C4-2B (cell line): ENCODE results near the gene GPRIN1.

Experiments
- CTCF ChIP-seq: fragments of 450-650 bp; conservative IDR thresholded peaks from 2 replicates; pipeline ENCODE4 v1.5.1; 2017; ENCODE audit warnings: mild to moderate bottlenecking
- ZFX ChIP-seq: fragments of 450-650 bp; IDR thresholded peaks from 2 replicates; pipeline ENCODE4 v1.6.1; 2017

DNA sequence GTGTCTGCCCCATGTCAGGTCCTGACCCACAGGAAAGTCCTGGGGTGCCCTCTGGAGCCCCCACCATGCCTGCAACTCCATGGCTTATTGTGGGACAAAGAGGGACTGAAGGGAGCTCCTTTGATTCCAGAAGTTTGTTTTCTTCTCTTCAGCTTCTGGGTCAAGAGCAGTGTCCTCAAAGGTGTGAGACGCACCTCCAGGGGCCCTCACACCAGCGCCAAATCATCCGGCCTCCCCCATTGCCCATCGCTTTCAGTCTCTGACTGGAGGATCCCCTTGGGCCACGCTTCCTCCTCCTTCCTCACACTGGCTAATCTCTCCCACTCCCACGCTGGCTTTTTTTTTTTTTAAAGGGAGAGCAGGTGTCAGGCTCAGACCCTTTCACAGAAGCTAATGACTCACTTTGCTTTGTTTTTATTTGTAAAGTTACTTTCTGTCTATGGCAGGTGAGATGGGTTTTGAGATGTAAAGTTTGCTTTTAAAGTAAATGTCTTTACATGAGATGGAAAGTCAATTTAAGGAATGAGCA lies 44.1 kb downstream of the GPRIN1 start:
- TF ChIP-seq CTCF (no peak), ZFX (no peak)
